SU-DHL-6 (cell line): ENCODE measurements around the gene IL20RB.

Source experiments
- H2AFZ ChIP-seq: fragments of 200-600 bp; sonication (generic); 2 replicates; pipeline ENCODE4 v1.6.1; 2014; ENCODE audit warnings: low read depth, mild to moderate bottlenecking, moderate library complexity, mixed read lengths, antibody characterized with exemption, low read length; ENCODE audit not compliant: severe bottlenecking
- H3F3A ChIP-seq: fragments of 200-600 bp; shearing (Covaris generic); 2 replicates; pipeline ENCODE4 v1.6.0; 2016; ENCODE audit warnings: antibody characterized with exemption, mild to moderate bottlenecking; ENCODE audit not compliant: insufficient read depth
- H3K27ac ChIP-seq: fragments of 200-600 bp; sonication (generic); 2 replicates; pipeline ENCODE4 v1.5.1; 2016; ENCODE audit warnings: low read depth, mild to moderate bottlenecking, low read length, moderate library complexity, mixed read lengths
- H3K27me3 ChIP-seq: fragments of 200-600 bp; sonication (generic), shearing (Covaris generic); 2 replicates; pipeline ENCODE4 v1.6.0; 2014; ENCODE audit warnings: mild to moderate bottlenecking, low read length
- H3K36me3 ChIP-seq: fragments of 200-600 bp; sonication (generic); 2 replicates; pipeline ENCODE4 v1.6.1; 2014; ENCODE audit warnings: mild to moderate bottlenecking, low read length, mixed read lengths
- H3K4me2 ChIP-seq: fragments of 300-600, 200-600 bp; shearing (Covaris generic), sonication (generic); 2 replicates; pipeline ENCODE4 v1.6.0; 2014; ENCODE audit warnings: low read length, low read depth, mild to moderate bottlenecking; ENCODE audit not compliant: poor library complexity, severe bottlenecking
- H3K4me3 ChIP-seq: fragments of 200-600 bp; sonication (generic); 2 replicates; pipeline ENCODE4 v1.5.1; 2014; ENCODE audit warnings: antibody characterized with exemption, low read length, mild to moderate bottlenecking, mixed read lengths; ENCODE audit not compliant: insufficient read depth, poor library complexity, severe bottlenecking
- H3K79me2 ChIP-seq: fragments of 200-600 bp; sonication (generic); 2 replicates; pipeline ENCODE4 v1.6.1; 2014; ENCODE audit warnings: mild to moderate bottlenecking, low read length, moderate library complexity; ENCODE audit not compliant: insufficient read depth
- H3K9ac ChIP-seq: fragments of 200-600 bp; sonication (generic); 2 replicates; pipeline ENCODE4 v1.7.0; 2014; ENCODE audit warnings: mild to moderate bottlenecking, low read length
- H3K9me2 ChIP-seq: fragments of 200-600 bp; sonication (generic); replicated peaks from 2 replicates; pipeline ENCODE4 v1.6.1; 2014; ENCODE audit warnings: low read length; ENCODE audit not compliant: insufficient read depth
- H3K9me3 ChIP-seq: fragments of 200-600 bp; sonication (generic); 2 replicates; pipeline ENCODE4 v1.6.1; 2014; ENCODE audit warnings: low read length, mixed read lengths; ENCODE audit not compliant: insufficient read depth
- H4K20me1 ChIP-seq: fragments of 200-600 bp; sonication (generic); 2 replicates; pipeline ENCODE4 v1.6.1; 2014; ENCODE audit warnings: low read depth, mild to moderate bottlenecking, antibody characterized with exemption, low read length, moderate library complexity, mixed read lengths
- CTCF ChIP-seq: fragments of 200-600 bp; sonication (generic); IDR thresholded peaks from one replicate; pipeline ENCODE4 v1.5.1; 2017; ENCODE audit warnings: antibody characterized with exemption, mild to moderate bottlenecking, low read length, moderate library complexity; ENCODE audit not compliant: insufficient read depth, poor library complexity, severe bottlenecking
- EZH2phosphoT487 ChIP-seq: fragments of 200-600 bp; sonication (generic), shearing (Covaris generic); conservative IDR thresholded peaks from 2 replicates; pipeline ENCODE4 v1.6.1; 2018; ENCODE audit warnings: mild to moderate bottlenecking, antibody characterized with exemption, low read length, moderate library complexity, mixed read lengths

IL20RB gene

GRCh38 chr3:136956971-136957370 is 812 bp upstream of the IL20RB start:
- no peaks in the 10 kb centered on the region for H3K79me2 ChIP-seq
- H3K9me3 ChIP-seq: no peaks in the 10 kb centered on the region
- H2AFZ ChIP-seq: no peak overlapping the region
- no peak overlapping the region for H3K4me3 ChIP-seq
- H3K27me3 ChIP-seq: no peaks in the 10 kb centered on the region
- H3K36me3 ChIP-seq: no peaks in the 10 kb centered on the region
- H3F3A ChIP-seq: no peaks in the 10 kb centered on the region
- no peak overlapping the region for H3K27ac ChIP-seq
- H3K9ac ChIP-seq: no peak overlapping the region
- H4K20me1 ChIP-seq: no peaks in the 10 kb centered on the region
- no peak overlapping the region for H3K4me2 ChIP-seq
- no peaks in the 10 kb centered on the region for H3K9me2 ChIP-seq
- TF ChIP-seq EZH2phosphoT487 (no peak), CTCF (no peak)

- Histone ChIP-seq H4K20me1 (no peaks in the 10 kb centered on the region), H3K27ac (no peak overlapping the region), H2AFZ (no peak overlapping the region), H3K9ac (no peak overlapping the region), H3K36me3 (no peaks in the 10 kb centered on the region), H3K4me3 (no peak overlapping the region), H3K27me3 (no peaks in the 10 kb centered on the region), H3F3A (no peaks in the 10 kb centered on the region), H3K9me3 (no peaks in the 10 kb centered on the region), H3K9me2 (no peaks in the 10 kb centered on the region), H3K79me2 (no peaks in the 10 kb centered on the region), H3K4me2 (no peak overlapping the region)
- TF ChIP-seq CTCF (no peak), EZH2phosphoT487 (no peak)
Observed at GRCh38 chr3:136958939-136959338, 1.2 kb downstream of the IL20RB start.

GRCh38 chr3:136959599-136959998 is 1.8 kb downstream of the IL20RB start:
- Histone ChIP-seq H3K4me3 (no peak overlapping the region), H3K9ac (no peak overlapping the region), H3K27me3 (no peaks in the 10 kb centered on the region), H3K4me2 (no peak overlapping the region), H3K27ac (no peak overlapping the region), H3K36me3 (no peaks in the 10 kb centered on the region), H3K79me2 (no peaks in the 10 kb centered on the region), H4K20me1 (no peaks in the 10 kb centered on the region), H3K9me2 (no peaks in the 10 kb centered on the region), H2AFZ (no peak overlapping the region), H3F3A (no peaks in the 10 kb centered on the region), H3K9me3 (no peaks in the 10 kb centered on the region)
- TF ChIP-seq CTCF (no peak), EZH2phosphoT487 (no peak)
